GM12878 (cell line): Measurements from ENCODE around the gene APOA4. TPM values are rescaled to one million over a fixed set of nuclear protein-coding genes. Genes with fewer than 3 reads are reported as not detected.

ENCODE experiments used
- ATAC-seq: fragments of 200-7000 bp; cut with Tn5 transposase; 3 replicates; pipeline ENCODE4 v1.9.1; 2020; ENCODE audit warnings: mild to moderate bottlenecking, moderate library complexity
- BruUV-seq: library from RNA; stranded (reverse); fragments of 400-500 nt; replicated peaks from 2 replicates; lab custom pipeline; 2021; lab: Mats Ljungman, UMichigan
- CTCF ChIA-PET: fragments of 300-600 bp; sonication (Branson Sonifier 250); formaldehyde crosslinking; extraction: SDS; loops from one replicate; lab custom pipeline; 2021; ENCODE audit warnings: inconsistent platforms; lab: Yijun Ruan, JAX
- POLR2A ChIA-PET: fragments of 350-600 bp; formaldehyde crosslinking; extraction: SDS; loops from one replicate; lab custom pipeline; 2021; ENCODE audit warnings: inconsistent platforms; lab: Charles Lee
- RAD21 ChIA-PET: fragments of 300-600 bp; sonication (Branson Sonifier 250); formaldehyde crosslinking; loops from one replicate; lab custom pipeline; 2023; ENCODE audit warnings: antibody characterized with exemption; ENCODE audit not compliant: unreplicated experiment; lab: Charles Lee
- SMC1A ChIA-PET: fragments of 300-600 bp; sonication (Branson Sonifier 250); formaldehyde crosslinking; loops from one replicate; lab custom pipeline; 2023; ENCODE audit not compliant: unreplicated experiment, uncharacterized antibody; lab: Charles Lee
- DNase-seq: peaks from one replicate; pipeline ENCODE4 v3.0.0-alpha.2; 2011; ENCODE audit warnings: low read depth, low spot score
- FAIRE-seq: peaks from 3 replicates; lab custom pipeline; 2011; peaks lifted over from hg19 to GRCh38; lab: Jason Lieb, UNC
- H2AFZ ChIP-seq: 2 replicates; pipeline ENCODE4 v1.6.0; 2011; ENCODE audit warnings: low read depth, low read length, control low read depth; ENCODE audit not compliant: control insufficient read depth
- H3K27ac ChIP-seq: 2 replicates; pipeline ENCODE4 v1.5.1; 2011; ENCODE audit warnings: control low read depth; ENCODE audit not compliant: control insufficient read depth, insufficient read depth
- H3K27me3 ChIP-seq, 2 experiments: replicated peaks in 1 of 2; 2 replicates each; pipeline versions ENCODE4 v1.6.0 to v1.6.1; 2011; ENCODE audit warnings: low read length in 1 of 2; ENCODE audit not compliant: control insufficient read depth in 2 of 2, insufficient read depth in 2 of 2
- H3K36me3 ChIP-seq, 2 experiments: 2 replicates each; pipeline ENCODE4 v1.5.1; 2011; ENCODE audit warnings: low read length in 1 of 2; ENCODE audit not compliant: control insufficient read depth in 2 of 2, insufficient read depth in 2 of 2
- H3K4me1 ChIP-seq: 2 replicates; pipeline ENCODE4 v1.6.1; 2011; ENCODE audit warnings: mild to moderate bottlenecking, low read length, moderate library complexity, mixed read lengths; ENCODE audit not compliant: control insufficient read depth, insufficient read depth
- H3K4me2 ChIP-seq: 2 replicates; pipeline ENCODE4 v1.6.0; 2011; ENCODE audit warnings: control low read depth; ENCODE audit not compliant: control insufficient read depth, insufficient read depth
- H3K4me3 ChIP-seq: fragments of 200-600 bp; sonication (generic); 2 replicates; pipeline ENCODE4 v1.5.1; 2016
- H3K79me2 ChIP-seq: 2 replicates; pipeline ENCODE4 v1.6.0; 2011; ENCODE audit warnings: low read length; ENCODE audit not compliant: control insufficient read depth, insufficient read depth
- H3K9ac ChIP-seq: 2 replicates; pipeline ENCODE4 v1.8.0; 2011; ENCODE audit warnings: low read length, control low read depth, mixed read lengths; ENCODE audit not compliant: control insufficient read depth, insufficient read depth
- H3K9me3 ChIP-seq: replicated peaks from 3 replicates; pipeline ENCODE4 v1.5.1; 2011; ENCODE audit warnings: mild to moderate bottlenecking, low read length; ENCODE audit not compliant: control insufficient read depth, insufficient read depth
- H4K20me1 ChIP-seq: 2 replicates; pipeline ENCODE4 v1.6.0; 2011; ENCODE audit not compliant: control insufficient read depth, insufficient read depth
- ETV6 ChIP-seq, 2 experiments: fragments of 450-650 bp in 1 of 2; IDR thresholded peaks in 1 of 2; conservative IDR thresholded peaks in 1 of 2; 2 replicates each; pipeline ENCODE4 v1.6.1; 2014; ENCODE audit warnings: antibody characterized with exemption in 1 of 2, borderline replicate concordance in 1 of 2, low read depth in 1 of 2, mild to moderate bottlenecking in 1 of 2, moderate library complexity in 1 of 2
- KDM1A ChIP-seq: fragments of 200-600 bp; sonication (generic); IDR thresholded peaks from 2 replicates; pipeline ENCODE4 v1.6.1; 2016; ENCODE audit warnings: borderline replicate concordance
- NKRF ChIP-seq: fragments of 450-650 bp; conservative IDR thresholded peaks from 2 replicates; pipeline ENCODE4 v1.6.1; 2017; ENCODE audit warnings: mild to moderate bottlenecking, moderate library complexity
- NR2F1 ChIP-seq: fragments of 450-650 bp; conservative IDR thresholded peaks from 2 replicates; pipeline ENCODE4 v1.6.1; 2017; ENCODE audit warnings: mild to moderate bottlenecking
- SUZ12 ChIP-seq: fragments of 200-600 bp; sonication (generic); IDR thresholded peaks from one replicate; pipeline ENCODE4 v1.6.1; 2018; ENCODE audit warnings: antibody characterized with exemption, mild to moderate bottlenecking; ENCODE audit not compliant: unreplicated experiment
- ZBTB33 ChIP-seq: fragments of 450-650 bp; IDR thresholded peaks from 2 replicates; pipeline ENCODE4 v1.6.1; 2017; ENCODE audit warnings: mild to moderate bottlenecking
- WGBS: methylation state at CpG from one replicate; pipeline ENCODE4 v1.1.6; 2016; ENCODE audit warnings: low lambda C conversion rate; ENCODE audit not compliant: insufficient replicate concordance, insufficient coverage; ENCODE audit errors: missing lambda C conversion rate; 5-methylcytosine and 5-hydroxymethylcytosine counted together
- in situ Hi-C: fragments of 300-500 bp; cut with MboI; formaldehyde crosslinking; loops from 9 replicates; pipeline ENCODE4 v1.14.3; 2018; ENCODE audit warnings: mixed read lengths
- intact Hi-C: fragments of 100-400 bp; cut with micrococcal nuclease; formaldehyde crosslinking; loops from one replicate; pipeline ENCODE4 v1.14.2; 2022; ENCODE audit not compliant: unreplicated experiment
- polyA plus RNA-seq, 11 experiments: library from polyadenylated mRNA; depleted of rRNA in 4 of 11; unstranded in 6 of 11; stranded (reverse) in 5 of 11; fragments of >200 nt; fragmentation: Nextera tagmentation in 4 of 11; fragmentation: Illumina TruSeq in 1 of 11; extraction: Ambion mirVana in 4 of 11; extraction: Trizol in 1 of 11; gene quantifications; 1 replicate in 1 of 11; 2 replicates in 10 of 11; pipeline versions ENCODE4 v1.2.1 to v1.2.3, GENCODE V29; 2011 to 2016; ENCODE audit warnings: inconsistent platforms in 2 of 11, missing spikeins in 2 of 11, low read depth in 1 of 11
- total RNA-seq, 4 experiments: library from RNA; depleted of rRNA in 3 of 4; stranded (reverse); fragments of >200 nt in 3 of 4; fragmentation: Illumina TruSeq in 1 of 4; extraction: Trizol in 1 of 4; gene quantifications; 2 replicates each; pipeline versions ENCODE4 v1.2.1 to v1.2.3, GENCODE V29; 2013 to 2021

APOA4 gene
- total and polyA plus RNA-seq, 10 of the 15 experiments (the other 5 are each of a cell fraction or from before 2014, with no cell fraction given) = not detected

GRCh38 chr11:116786966-116787365 lies 36.1 kb downstream of the APOA4 start:
- FAIRE-seq (no peak), ATAC-seq (no peak), DNase-seq (no peak)
- peak overlapping the region; percentile 96 for H3K4me3 ChIP-seq
- POLR2A ChIA-PET = interaction anchor here (0.5 to 3.4 kb wide), 9 partner anchors 10 to 541 kb away, joined by 3 to 28 read pairs (median 3); partner anchors contain the start of genes BUD13, CEP164 and SIDT2
- RAD21 ChIA-PET = interaction anchor here (1.4 to 3.3 kb wide), 4 partner anchors 14 to 319 kb away, joined by 4 to 20 read pairs (median 10); partner anchors contain the start of gene BUD13
- H3K4me2 ChIP-seq = peak overlapping the region; percentile 94
- no peaks in the 10 kb centered on the region for H3K9me3 ChIP-seq
- intact Hi-C loops (no loop called here), in situ Hi-C loops (loop anchor here (5.0 kb wide), 1 partner anchor 315 kb away; no protein-coding TSS in a partner anchor)
- TSS peak; percentile 70 for BruUV-seq
- TF ChIP-seq KDM1A = no peak
- no peak for TF ChIP-seq NR2F1
- TF ChIP-seq SUZ12 = no peak
- no peak for TF ChIP-seq ETV6 (conservative IDR thresholded peaks at IDR 0.05 in 1 of 2, IDR thresholded peaks at IDR 0.05 in 1 of 2; ENCODE audit: borderline replicate concordance in 1 of 2, low read depth in 1 of 2)
- peak overlapping the region; percentile 92 for H3K9ac ChIP-seq
- no peak overlapping the region for H2AFZ ChIP-seq
- H3K4me1 ChIP-seq = peaks cover 18% of the 10 kb centered on the region
- peak overlapping the region; percentile 72; the same call in 1 of the 2 replicates for H3K27ac ChIP-seq
- peaks cover 11 to 31% of the 10 kb centered on the region in 2 experiments for H3K36me3 ChIP-seq
- CTCF ChIA-PET = interaction anchor here (0.9 to 10.9 kb wide), 6 partner anchors 17 to 394 kb away, joined by 3 to 183 read pairs (median 4); partner anchors contain the start of gene APOA1
- H3K27me3 ChIP-seq = no peaks in the 10 kb centered on the region
- H3K79me2 ChIP-seq = peaks cover 20% of the 10 kb centered on the region
- WGBS = 51% methylated on average over 5 of the region's 5 CpGs
- H4K20me1 ChIP-seq = no peaks in the 10 kb centered on the region
- SMC1A ChIA-PET = interaction anchor here (0.6 to 7.5 kb wide), 16 partner anchors 10 to 440 kb away, joined by 3 to 46 read pairs (median 4); no protein-coding TSS in a partner anchor

- no TSS peak for BruUV-seq
- Histone ChIP-seq H2AFZ (no peak overlapping the region), H3K4me2 (peak overlapping the region; percentile 94), H3K27ac (no peak overlapping the region), H3K4me1 (peaks cover 16% of the 10 kb centered on the region), H3K9ac (peak overlapping the region; percentile 92; the same call in 1 of the 2 replicates), H3K36me3 (peaks cover 12 to 33% of the 10 kb centered on the region in 2 experiments), H3K4me3 (peak overlapping the region; percentile 96), H3K27me3 (no peaks in the 10 kb centered on the region), H4K20me1 (no peaks in the 10 kb centered on the region), H3K9me3 (no peaks in the 10 kb centered on the region), H3K79me2 (peaks cover 20% of the 10 kb centered on the region)
- WGBS = 97% methylated on average over 2 of the region's 2 CpGs
- DNase-seq (no peak), ATAC-seq (no peak), FAIRE-seq (no peak)
- RAD21 ChIA-PET = interaction anchor here (2.2 to 3.3 kb wide), 3 partner anchors 13 to 320 kb away, joined by 7 to 20 read pairs (median 13); partner anchors contain the start of gene BUD13
- intact Hi-C loops = no loop called here
- TF ChIP-seq ZBTB33 (no peak), NKRF (no peak)
- SMC1A ChIA-PET = interaction anchor here (0.6 to 7.5 kb wide), 15 partner anchors 10 to 441 kb away, joined by 3 to 46 read pairs (median 4); no protein-coding TSS in a partner anchor
- CTCF ChIA-PET = interaction anchor here (0.9 to 10.9 kb wide), 6 partner anchors 17 to 394 kb away, joined by 3 to 183 read pairs (median 4); partner anchors contain the start of gene APOA1
- in situ Hi-C loops = loop anchor here (5.0 kb wide), 1 partner anchor 316 kb away; no protein-coding TSS in a partner anchor
- POLR2A ChIA-PET = interaction anchor here (0.5 to 3.4 kb wide), 8 partner anchors 10 to 392 kb away, joined by 3 to 28 read pairs (median 3); partner anchors contain the start of genes BUD13 and SIDT2
Measured at GRCh38 chr11:116786326-116786725, 36.8 kb downstream of the APOA4 start.
